OCI-M2 (cell line): ENCODE measurements around the gene TSEN2.
"Not testable (repeated sequence)": the region's sequence is repeated elsewhere in the genome, so short reads cannot be mapped to it uniquely, and the experiment has no call there.

Experiments
- DNase-seq: peaks from one replicate; lab custom pipeline; 2025; ENCODE audit not compliant: unreplicated experiment; lab: John Stamatoyannopoulos, UW

TSEN2 gene

DNA sequence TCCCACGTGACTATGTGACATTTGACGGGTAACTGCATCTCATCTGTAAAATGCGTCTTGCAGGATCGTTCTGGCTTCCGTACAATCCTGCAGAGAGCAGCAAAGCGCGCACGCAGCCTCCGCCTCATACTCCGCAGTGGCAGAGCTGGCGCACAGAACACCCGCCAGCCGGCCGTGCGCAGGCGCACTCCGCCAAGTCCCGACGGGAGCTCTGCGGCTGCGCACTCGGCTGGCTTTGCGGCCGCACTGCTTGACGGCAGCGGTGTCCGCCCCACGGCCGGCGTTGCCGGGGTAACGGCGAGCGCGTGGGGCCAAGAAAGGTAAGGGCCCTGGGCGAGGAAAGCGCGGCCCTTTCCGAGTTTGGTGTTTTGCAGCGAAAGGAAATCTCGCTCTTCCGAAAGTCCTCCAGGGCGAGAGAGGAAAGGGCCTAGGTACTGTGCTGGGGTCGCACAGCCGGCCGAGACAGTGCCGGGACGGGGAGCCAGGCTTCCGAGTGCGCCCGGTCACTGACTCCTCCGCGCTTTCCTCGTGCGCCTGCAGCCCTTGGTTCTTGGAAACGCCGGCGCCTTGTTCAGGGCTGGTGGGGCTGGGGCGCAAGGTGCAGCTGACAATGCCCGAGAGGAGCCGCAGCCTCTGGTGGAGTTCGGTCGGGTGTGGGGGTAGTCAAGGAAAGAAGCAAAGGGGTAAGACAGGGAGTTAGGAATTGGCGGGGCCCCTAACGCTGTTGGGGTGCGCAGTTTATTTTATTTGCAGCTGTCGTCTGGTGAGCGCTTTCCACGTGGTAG lies at the start of gene TSEN2:
Gene TSEN2 (plus strand): TSS at position 283 of the 785 bp plus-strand sequence. CDS start 5,321 bp downstream, outside the sequence.
- DNase-seq, result peak; percentile 60

DNA sequence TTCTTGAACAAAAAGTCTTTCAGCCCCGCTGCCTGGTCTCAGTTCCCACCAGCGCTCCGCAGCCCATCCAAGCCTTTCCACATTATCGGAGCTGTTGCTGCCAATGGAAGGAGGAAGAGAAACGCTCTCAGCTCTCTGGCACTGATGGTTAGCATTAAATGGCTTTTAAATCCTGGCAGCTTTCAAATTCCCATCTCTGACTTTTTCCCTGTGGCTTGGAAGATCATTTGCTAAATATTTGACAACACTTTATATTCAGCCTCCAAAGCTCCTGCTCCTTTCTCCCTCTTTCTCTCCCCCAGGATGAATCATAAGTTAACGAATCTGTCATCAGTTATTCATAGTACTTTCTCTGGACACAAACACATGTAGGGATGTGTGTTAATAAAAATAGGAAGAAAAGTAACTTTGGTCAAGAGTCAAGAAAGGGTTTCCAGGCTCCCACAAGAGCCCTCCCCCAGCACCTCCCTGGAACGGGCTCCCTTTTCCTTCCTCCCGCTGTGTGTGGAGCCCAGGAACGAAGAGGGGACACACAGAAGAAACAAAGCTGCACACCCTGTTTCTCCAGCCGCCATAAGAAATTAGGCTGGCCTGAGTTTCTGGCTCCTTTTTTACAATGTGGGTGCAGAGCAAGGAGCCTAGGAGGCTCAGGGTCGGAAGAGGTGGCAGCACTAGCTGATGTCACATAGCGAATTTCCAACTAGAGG lies 47.6 kb upstream of the TSEN2 start:
- no peak for DNase-seq

DNA sequence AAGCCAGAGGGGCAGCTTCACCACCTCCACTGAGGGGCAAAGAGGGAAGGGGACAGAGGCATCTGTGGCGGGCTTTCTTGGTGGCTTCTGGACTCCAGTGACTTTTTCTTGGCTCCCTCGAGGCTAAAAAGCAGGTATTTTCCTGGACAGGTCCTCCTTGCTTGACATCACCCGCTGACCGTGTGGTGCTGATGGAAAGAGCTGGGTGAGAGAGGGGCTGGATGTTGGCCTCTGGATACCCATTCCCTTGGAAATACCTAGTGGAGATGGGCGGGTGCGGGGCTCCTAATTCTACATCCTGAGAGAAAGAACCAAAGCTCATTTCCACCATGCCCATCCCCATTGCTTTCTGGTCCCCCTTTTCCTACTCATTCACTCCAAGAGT lies 47.1 kb upstream of the TSEN2 start:
- DNase-seq, result no peak

DNA sequence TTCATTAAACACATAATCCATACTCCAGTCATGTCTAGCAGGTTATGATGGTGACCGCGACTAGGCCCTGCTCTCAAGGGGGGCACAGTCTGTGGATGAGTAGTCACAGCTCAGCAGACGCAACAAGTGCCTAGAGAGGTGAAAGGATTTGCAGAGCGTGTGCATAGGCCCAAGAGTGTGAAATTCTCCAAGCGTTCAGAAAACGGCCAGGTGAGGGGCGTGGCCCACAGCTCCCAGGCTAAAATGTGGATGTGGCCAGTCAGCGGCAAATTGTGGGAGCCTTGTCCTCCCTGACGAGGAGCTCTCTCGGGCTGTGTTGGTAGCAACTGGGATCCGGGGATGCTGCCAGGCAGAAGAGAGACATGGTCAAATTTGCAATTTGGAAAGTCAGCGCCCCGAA lies 46.4 kb upstream of the TSEN2 start:
- DNase-seq, result no peak

- DNase-seq, result no peak
Measured at GRCh38 chr3:12438318-12438717, 46.0 kb upstream of the TSEN2 start.

DNA sequence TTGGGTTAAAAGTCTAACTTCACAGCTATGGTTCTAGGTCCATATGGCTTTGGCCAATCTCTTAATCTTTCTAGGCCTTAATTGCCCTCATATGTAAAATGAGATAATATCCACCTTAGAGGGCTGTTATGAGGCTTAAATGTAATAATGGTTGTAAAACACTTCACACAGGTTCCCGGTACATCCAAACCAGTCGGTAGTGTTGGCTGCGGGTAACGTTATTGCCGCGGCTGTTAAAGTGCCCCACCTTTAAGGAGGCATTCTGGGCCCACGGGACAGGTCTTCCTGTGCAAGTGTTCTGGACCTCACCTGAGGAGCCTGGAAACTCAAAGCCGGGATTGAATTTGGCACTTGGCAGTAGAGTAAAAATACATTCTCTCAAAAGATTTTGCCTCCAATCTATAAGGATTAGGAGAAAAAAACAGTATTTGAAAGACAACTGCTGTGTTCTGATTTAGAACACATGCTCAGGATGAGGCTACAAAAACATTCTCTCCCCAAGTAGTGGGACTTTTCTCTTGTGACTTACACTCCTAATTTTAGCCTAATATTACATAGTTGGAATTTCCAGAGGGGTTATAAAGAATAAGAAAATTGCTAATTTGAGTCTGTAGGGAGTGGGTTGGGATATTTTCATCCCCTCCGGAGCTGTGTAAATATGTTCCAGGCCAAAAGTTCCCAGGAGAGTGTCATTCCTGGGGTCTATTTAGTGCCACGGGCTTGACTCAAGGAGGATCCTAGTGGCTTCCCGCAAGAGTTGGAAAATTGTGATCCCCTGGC lies 44.9 kb upstream of the TSEN2 start:
- DNase-seq, result no peak

GRCh38 chr3:12440927-12441714 lies 43.2 kb upstream of the TSEN2 start:
- DNase-seq, result no peak

DNA sequence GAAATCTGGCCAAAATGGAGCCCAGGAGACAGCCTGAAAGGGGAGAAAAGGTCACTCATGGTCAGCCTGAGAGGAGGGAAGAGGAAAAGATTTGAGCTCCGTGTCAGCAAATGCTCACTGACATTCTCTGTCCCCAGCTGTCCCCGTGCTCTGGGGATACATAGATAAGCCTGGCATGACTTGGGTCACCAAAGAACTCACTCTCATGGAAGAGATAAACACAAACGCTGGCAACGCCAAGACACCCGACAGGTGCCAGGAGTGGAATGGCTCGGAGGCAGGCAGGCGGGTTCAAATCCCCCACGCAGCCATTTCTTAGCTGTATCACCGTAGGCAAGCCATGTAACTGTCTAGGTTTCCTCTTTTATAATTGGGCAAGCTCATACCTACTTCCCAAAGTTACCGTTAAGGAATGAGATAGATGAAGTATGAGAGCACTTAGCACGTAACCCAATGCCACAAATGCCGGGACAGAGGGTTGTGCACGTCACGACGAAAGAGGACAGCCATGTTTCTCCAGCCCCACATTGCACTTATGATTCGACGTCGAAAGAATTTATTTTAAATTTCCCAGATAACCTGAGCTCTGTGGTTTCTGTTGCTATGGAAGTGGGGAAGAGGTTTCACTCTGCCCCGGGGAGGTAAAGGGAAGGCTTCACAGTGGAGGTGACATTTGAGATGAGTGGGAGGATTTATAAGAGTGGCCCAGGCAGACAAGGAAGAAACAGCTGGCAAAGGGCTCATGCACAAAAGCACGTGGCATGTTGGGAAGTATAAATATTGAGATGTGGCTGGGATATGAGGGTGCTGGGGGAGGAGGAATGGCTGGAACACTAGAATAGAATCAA lies 41.4 kb upstream of the TSEN2 start:
- DNase-seq, result no peak

DNA sequence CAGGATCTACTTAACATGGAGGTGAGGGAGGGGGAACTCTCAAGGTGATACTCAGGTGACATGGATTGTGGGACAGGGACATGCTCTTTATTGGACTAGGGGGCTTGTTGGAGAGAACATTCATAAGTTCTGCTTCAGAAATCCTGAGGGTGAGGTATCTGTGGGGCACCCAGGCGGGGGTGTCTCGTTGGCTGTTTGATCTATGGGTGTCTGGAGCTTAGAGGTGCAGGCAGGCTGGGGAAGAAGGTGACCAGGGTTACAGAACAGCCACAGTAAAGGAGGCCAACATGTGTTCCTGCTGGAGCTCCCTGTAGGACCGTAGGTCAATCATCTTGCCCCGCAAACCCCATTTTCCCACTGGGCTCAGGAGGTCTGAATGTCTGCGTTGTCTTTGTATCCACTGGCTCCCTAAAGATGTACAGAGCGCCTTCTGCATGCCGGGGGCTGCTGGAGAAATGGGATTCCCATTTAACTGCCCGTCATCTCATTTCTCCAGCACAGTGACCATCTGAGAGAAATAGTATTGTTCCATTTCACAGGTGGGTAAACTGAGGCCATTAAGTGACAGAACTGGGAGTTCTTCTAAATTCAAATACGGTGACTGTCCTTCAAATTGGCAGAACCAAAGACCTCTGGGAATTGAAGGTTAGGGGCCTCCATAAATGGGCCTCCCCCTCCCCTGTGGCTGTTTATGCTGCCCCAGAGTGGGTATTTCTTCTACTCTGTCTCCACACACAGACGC lies 40.3 kb upstream of the TSEN2 start:
- no peak for DNase-seq

GRCh38 chr3:12444582-12445471 lies 39.5 kb upstream of the TSEN2 start:
- no peak for DNase-seq

- DNase-seq, result no peak
Measured at GRCh38 chr3:12445523-12446240, 38.6 kb upstream of the TSEN2 start.

GRCh38 chr3:12446298-12446697 lies 38.0 kb upstream of the TSEN2 start:
- no peak for DNase-seq

- no peak for DNase-seq
Measured at GRCh38 chr3:12447075-12447474, 37.2 kb upstream of the TSEN2 start.

DNA sequence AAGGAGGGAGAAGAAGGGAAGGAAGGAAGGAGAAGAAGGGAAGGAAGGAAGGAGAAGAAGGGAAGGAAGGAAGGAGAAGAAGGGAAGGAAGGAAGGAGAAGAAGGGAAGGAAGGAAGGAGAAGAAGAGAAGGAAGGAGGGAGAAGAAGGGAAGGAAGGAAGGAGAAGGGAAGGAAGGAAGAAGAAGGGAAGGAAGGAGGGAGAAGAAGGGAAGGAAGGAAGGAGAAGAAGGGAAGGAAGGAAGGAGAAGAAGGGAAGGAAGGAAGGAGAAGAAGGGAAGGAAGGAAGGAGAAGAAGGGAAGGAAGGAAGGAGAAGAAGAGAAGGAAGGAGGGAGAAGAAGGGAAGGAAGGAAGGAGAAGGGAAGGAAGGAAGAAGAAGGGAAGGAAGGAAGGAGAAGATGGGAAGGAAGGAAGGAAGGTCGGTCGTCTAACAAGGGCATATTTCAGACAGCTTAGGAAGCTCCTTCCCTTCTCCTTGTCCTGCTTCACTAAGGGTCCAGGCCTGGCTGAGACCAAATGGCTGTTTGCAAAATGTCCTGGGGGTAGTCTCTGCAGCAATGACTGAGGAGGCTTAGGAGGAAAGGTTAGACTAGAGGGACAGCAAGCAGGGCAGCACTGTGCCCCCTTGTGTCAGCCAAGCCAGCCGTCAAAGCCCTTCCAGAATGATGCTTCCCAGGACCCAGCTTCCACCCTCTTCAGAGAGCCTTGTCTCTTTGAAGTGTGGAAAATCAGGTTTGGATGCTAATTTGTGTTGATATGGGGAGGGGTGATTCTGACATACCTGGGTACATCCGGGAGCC lies 35.7 kb upstream of the TSEN2 start:
- not testable (repeated sequence) for DNase-seq

- DNase-seq, result no peak
Measured at GRCh38 chr3:12449889-12450682, 34.2 kb upstream of the TSEN2 start.

GRCh38 chr3:12451481-12451880 lies 32.8 kb upstream of the TSEN2 start:
- no peak for DNase-seq
